AG10803 (cell line): Measurements from ENCODE around the gene THSD7B.
"Not testable (repeated sequence)": the region's sequence is repeated elsewhere in the genome, so short reads cannot be mapped to it uniquely, and the experiment has no call there.

Source experiments
- DNase-seq: peaks from one replicate; pipeline ENCODE4 v3.0.0; 2010; ENCODE audit warnings: low read depth
- H3K4me3 ChIP-seq: 2 replicates; pipeline ENCODE4 v1.5.1; 2011; ENCODE audit warnings: mild to moderate bottlenecking, low read length, control low read depth
- CTCF ChIP-seq: conservative IDR thresholded peaks from 2 replicates; pipeline ENCODE4 v1.5.1; 2011; ENCODE audit warnings: mild to moderate bottlenecking, low read length, control low read depth, inconsistent platforms

THSD7B gene

DNA sequence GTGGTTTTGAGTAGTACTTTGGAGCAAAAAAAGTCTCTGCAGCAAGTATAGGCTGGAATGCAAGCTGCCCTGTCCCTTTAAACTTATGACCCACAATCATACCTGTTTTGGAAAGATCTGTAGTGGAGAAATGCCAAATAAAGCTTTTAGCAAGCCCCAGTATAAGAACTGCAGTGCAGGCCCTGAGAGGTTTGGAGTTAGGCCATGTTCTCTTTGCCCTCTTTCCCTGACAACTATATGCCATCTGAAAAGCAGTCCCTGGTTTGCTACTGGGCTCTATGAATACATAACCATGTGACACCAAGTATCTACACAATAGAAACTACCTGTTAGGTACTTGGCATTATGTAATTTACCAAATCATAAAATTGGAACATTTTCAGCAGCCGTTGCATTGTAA, 931.6 kb downstream of the THSD7B start:
- H3K4me3 ChIP-seq, result no peak overlapping the region
- TF ChIP-seq CTCF, result no peak
- no peak for DNase-seq

DNA sequence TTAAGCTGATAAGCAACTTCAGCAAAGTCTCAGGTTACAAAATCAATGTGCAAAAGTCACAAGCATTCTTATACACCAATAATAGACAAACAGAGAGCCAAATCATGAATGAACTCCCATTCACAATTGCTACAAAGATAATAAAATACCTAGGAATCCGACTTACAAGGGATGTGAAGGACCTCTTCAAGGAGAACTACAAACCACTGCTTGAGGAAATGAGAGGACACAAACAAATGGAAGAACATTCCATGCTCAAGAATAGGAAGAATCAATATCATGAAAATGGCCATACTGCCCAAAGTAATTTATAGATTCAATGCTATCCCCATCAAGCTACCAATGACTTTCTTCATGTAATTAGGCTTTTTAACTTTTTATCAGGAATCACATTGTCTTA, 934.9 kb downstream of the THSD7B start:
- not testable (repeated sequence) for DNase-seq, H3K4me3 ChIP-seq

- no peak overlapping the region for H3K4me3 ChIP-seq
- DNase-seq, result no peak
- no peak for TF ChIP-seq CTCF
Measured at GRCh38 chr2:137700681-137701080, 935.3 kb downstream of the THSD7B start.

DNA sequence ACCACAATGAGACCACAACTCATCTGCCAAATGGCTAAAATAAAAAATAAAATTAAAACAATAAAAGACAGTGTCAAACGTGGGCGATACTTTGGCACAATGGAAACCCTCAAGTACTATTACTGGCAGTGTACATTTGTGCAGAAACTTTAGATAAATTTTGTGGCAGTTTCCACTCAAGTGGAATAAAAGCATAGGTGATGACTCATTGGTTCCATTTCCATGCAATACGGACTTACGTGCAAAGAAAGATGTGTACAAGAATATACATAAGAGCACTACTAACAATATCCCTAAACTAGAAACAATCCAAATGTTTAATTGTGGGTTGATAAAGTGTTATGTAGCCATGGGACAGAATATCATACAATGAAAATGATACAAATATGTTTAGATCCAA, 940.0 kb downstream of the THSD7B start:
- no peak for DNase-seq
- no peak for TF ChIP-seq CTCF
- no peak overlapping the region for H3K4me3 ChIP-seq

GRCh38 chr2:137706786-137707613, 941.7 kb downstream of the THSD7B start:
- no peak for DNase-seq
- TF ChIP-seq CTCF, result no peak
- H3K4me3 ChIP-seq, result no peak overlapping the region

DNA sequence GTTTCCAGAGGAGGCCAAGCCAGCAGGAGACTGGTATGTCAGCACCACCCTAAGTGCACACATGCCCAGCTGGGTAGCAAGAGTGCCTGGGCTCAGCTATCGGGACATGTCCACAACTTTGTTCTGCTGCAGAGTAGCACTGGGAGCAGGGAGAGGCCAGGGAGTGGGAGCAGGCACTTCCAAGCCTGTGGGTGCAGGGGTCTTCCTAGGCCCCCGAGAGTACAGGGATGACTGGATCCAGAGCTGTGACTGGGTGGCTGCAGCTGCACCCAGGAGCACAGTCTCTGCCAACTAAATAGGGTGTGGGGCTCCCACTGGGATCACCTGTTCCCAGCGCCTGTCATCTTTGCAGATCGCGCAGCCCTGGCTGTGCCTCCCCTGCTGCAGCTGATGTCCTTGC, 943.0 kb downstream of the THSD7B start:
- no peak for DNase-seq

DNA sequence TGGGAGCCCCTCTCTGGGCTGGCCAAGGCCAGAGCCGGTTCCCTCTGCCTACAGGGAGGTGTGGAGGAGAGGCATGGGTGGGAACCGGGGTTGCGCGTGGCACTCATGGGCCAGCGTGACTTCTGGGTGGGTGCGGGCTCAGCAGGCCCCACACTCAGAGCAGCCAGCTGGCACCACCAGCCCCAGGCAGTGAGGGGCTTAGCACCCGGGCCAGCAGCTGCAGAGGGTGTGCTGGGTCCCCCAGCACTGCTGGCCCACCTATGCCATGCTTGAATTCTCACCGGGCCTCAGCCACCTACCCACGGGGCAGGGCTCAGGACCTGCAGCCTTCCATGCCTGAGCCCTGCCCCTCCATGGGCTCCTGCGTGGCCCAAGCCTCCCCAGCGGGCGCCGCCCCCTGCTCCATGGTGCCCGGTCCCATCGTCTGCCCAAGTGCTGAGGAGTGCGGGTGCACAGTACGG, 950.4 kb downstream of the THSD7B start:
- H3K4me3 ChIP-seq, result no peak overlapping the region
- TF ChIP-seq CTCF, result no peak
- DNase-seq, result no peak

More for the DNA sequence above, 943.0 kb downstream of the THSD7B start:
- no peak for TF ChIP-seq CTCF
- no peak overlapping the region for H3K4me3 ChIP-seq
